ENCODE data around the gene RIPK4. TPM values are rescaled to one million over a fixed set of nuclear protein-coding genes. Genes with fewer than 3 reads are reported as not detected.

The RIPK4 gene
- total and polyA plus RNA-seq, 2 of the 13 experiments (the other 11 are each of a cell fraction or from before 2014, with no cell fraction given) = 3.1 to 4.9 TPM

- TF ChIP-seq ZNF446 (CRISPR knock-in tag; IDR thresholded peaks at IDR 0.05) (no peak), MLXIP (CRISPR knock-in tag; IDR thresholded peaks at IDR 0.05; ENCODE audit: borderline replicate concordance) (no peak), JUNB (CRISPR knock-in tag; IDR thresholded peaks at IDR 0.05; ENCODE audit: borderline replicate concordance) (no peak), GLI4 (CRISPR knock-in tag; IDR thresholded peaks at IDR 0.05; ENCODE audit: borderline replicate concordance) (no peak), ZNF674 (CRISPR knock-in tag; IDR thresholded peaks at IDR 0.05; ENCODE audit: low read depth) (no peak), SSRP1 (CRISPR knock-in tag; IDR thresholded peaks at IDR 0.05) (no peak)
- TF ChIP-seq, protein P1, sequence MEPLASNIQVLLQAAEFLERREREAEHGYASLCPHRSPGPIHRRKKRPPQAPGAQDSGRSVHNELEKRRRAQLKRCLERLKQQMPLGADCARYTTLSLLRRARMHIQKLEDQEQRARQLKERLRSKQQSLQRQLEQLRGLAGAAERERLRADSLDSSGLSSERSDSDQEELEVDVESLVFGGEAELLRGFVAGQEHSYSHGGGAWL (CRISPR knock-in tag; IDR thresholded peaks at IDR 0.05) = no peak
- TF ChIP-seq, protein P2, sequence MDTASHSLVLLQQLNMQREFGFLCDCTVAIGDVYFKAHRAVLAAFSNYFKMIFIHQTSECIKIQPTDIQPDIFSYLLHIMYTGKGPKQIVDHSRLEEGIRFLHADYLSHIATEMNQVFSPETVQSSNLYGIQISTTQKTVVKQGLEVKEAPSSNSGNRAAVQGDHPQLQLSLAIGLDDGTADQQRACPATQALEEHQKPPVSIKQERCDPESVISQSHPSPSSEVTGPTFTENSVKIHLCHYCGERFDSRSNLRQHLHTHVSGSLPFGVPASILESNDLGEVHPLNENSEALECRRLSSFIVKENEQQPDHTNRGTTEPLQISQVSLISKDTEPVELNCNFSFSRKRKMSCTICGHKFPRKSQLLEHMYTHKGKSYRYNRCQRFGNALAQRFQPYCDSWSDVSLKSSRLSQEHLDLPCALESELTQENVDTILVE (CRISPR knock-in tag; IDR thresholded peaks at IDR 0.05) = no peak
These were observed 2.7 kb upstream of the RIPK4 start (continued) for GRCh38 chr21:41769521-41769920.

DNA sequence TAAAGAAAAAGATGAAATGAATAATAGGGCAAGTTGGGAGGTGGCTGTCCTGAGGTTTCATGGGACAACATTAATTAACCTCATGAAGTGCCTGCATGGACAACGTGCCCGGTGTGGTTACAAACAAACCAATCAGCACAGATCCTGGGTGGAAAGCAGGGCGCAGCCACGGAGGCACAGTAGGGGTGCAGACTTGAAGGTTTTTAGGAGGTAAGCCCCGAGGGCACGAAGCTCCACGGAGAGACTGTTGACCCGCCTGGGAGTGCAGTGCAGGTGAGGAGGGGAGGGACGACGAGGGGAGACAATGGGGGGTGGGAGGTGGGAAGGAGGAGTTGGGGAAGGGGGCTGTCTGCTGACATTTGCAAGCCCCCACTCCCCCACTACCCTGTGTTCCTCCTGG, 2.3 kb upstream of the RIPK4 start:
- POLR2A ChIA-PET = interaction anchor here (0.9 to 8.1 kb wide), 8 partner anchors 9 to 105 kb away, joined by 3 to 106 read pairs (median 6); no protein-coding TSS in a partner anchor
- TF ChIP-seq, protein P3, sequence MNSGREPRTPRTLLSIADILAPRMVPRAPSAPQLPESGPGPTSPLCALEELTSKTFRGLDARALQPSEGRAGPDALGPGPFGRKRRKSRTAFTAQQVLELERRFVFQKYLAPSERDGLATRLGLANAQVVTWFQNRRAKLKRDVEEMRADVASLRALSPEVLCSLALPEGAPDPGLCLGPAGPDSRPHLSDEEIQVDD (CRISPR knock-in tag; IDR thresholded peaks at IDR 0.05; ENCODE audit: borderline replicate concordance) = no peak
- TF ChIP-seq CAMTA2 (CRISPR knock-in tag; IDR thresholded peaks at IDR 0.05; ENCODE audit: borderline replicate concordance) (no peak), MIXL1 (CRISPR knock-in tag; IDR thresholded peaks at IDR 0.05) (no peak), GABPA (IDR thresholded peaks at IDR 0.05; ENCODE audit: low read depth, low read length) (no peak), GABPA (CRISPR knock-in tag; IDR thresholded peaks at IDR 0.05; ENCODE audit: low read depth) (no peak), MEIS2 (CRISPR knock-in tag; IDR thresholded peaks at IDR 0.05) (no peak), RNF2 (conservative IDR thresholded peaks at IDR 0.05; ENCODE audit: low read depth) (0 out of 2 replicates have a peak, but pooled peaks have one; percentile 11), ZFP90 (CRISPR knock-in tag; IDR thresholded peaks at IDR 0.05; ENCODE audit: borderline replicate concordance) (no peak), YEATS4 (CRISPR knock-in tag; IDR thresholded peaks at IDR 0.05; ENCODE audit: borderline replicate concordance) (no peak), ZFP1 (CRISPR knock-in tag; IDR thresholded peaks at IDR 0.05) (0 out of 2 replicates have a peak, but pooled peaks have one; percentile 13)

More for the DNA sequence above, 2.3 kb upstream of the RIPK4 start:
- Histone ChIP-seq H4K20me1 (ENCODE audit: insufficient read depth, low read length) (peaks cover 20% of the 10 kb centered on the region), H3K9ac (ENCODE audit: insufficient read depth, low read depth, low read length) (peak overlapping the region; percentile 59), H3K4me1 (ENCODE audit: insufficient read depth, low read length) (peaks cover 68% of the 10 kb centered on the region), H3K27ac (ENCODE audit: extremely low read length, insufficient read depth, low read length) (peak overlapping the region; percentile 46), H3K4me3 (replicated peaks in 1 of 3; ENCODE audit: insufficient read depth in 1 of 3, low read depth in 2 of 3, low read length in 3 of 3) (peak overlapping the region; percentile 19 to 68 (median 50); a peak in 5 of 6 replicates), H3K4me2 (ENCODE audit: low read depth, low read length) (peak overlapping the region; percentile 97), H3K79me2 (ENCODE audit: insufficient read depth, low read length) (peaks cover 22% of the 10 kb centered on the region), H3K27me3 (ENCODE audit: control insufficient read depth in 1 of 2, insufficient read depth in 2 of 2, low read length in 2 of 2) (peaks cover 4 to 41% of the 10 kb centered on the region in 2 experiments; a peak in 4 of 5 replicates), H2AFZ (ENCODE audit: low read length) (no peak overlapping the region), H3K9me3 (ENCODE audit: low read length) (no peaks in the 10 kb centered on the region), H3K36me3 (replicated peaks in 1 of 2; ENCODE audit: control insufficient read depth in 1 of 2, insufficient read depth in 2 of 2, low read length in 2 of 2) (no peaks in the 10 kb centered on the region)
- 2% methylated on average over 10 of the region's 10 CpGs for WGBS (ENCODE audit: low lambda C conversion rate)
- no peak for ATAC-seq
- CTCF ChIA-PET (ENCODE audit: low intra/inter-chr PET ratio, low total read pairs) = no interaction called here
- no TSS peak for BruUV-seq (replicated peaks)
- no peak for DNase-seq (ENCODE audit: low spot score)
- in situ Hi-C loops (cut with HindIII; ENCODE audit: extremely low pct_ligation_motif_present, low pct_unique_long_range_greater_than_20kb) (loop anchor here (5.0 kb wide), 2 partner anchors 52 to 102 kb away; no protein-coding TSS in a partner anchor), intact Hi-C loops (cut with micrococcal nuclease; ENCODE audit: unreplicated experiment) (loop anchor here (2.0 to 5.0 kb wide), 5 partner anchors 18 to 90 kb away; no protein-coding TSS in a partner anchor)
- FAIRE-seq = no peak
